GM08714 (cell line): ENCODE results near the gene GANAB.
"Not testable (repeated sequence)": the region's sequence is repeated elsewhere in the genome, so short reads cannot be mapped to it uniquely, and the experiment has no call there.

Source experiments
- H3K4me3 ChIP-seq: fragments of 200-500 bp; sonication (Bioruptor generic); 2 replicates; pipeline ENCODE4 v1.5.1; 2014; ENCODE audit warnings: mild to moderate bottlenecking, low read length, inconsistent platforms
- ZNF274 ChIP-seq: IDR thresholded peaks from 2 replicates; pipeline ENCODE4 v1.6.1; 2012; ENCODE audit warnings: mild to moderate bottlenecking, low read depth, low read length

GANAB gene

GRCh38 chr11:62676698-62677097 is 30.3 kb upstream of the GANAB start:
- H3K4me3 ChIP-seq, result no peak overlapping the region
- TF ChIP-seq ZNF274, result no peak

DNA sequence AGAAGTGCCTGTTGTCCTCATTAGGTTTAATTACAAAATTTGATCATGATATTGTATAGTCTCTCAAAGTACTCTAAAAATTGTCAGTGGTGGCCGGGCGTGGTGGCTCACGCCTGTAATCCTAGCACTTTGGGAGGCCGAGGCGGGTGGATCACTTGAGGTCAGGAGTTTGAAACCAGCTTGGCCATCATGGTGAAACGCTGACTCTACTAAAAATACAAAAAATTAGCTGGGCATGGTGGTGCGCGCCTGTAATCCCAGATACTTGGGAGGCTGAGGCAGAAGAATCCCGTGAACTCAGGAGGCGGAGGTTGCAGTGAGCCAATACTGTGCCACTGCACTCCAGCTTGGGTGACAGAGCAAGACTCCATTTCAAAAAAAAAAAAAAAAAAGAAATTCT is 29.0 kb upstream of the GANAB start:
- not testable (repeated sequence) for H3K4me3 ChIP-seq

DNA sequence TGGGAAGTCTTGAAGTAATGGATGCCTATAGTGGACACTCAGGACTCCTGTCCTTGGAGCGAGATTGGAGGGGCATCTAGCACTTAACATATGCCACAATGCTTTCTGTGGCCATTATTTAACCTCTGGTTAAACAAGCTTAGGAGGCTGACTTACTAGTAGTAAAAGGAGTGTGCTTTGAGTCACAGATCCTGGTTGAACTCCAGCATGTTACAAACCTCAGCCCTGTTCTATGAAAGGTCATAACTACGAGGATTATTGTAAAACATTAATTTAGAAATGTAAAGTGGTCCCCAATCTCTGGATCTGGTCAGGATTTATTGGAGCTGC is 26.7 kb upstream of the GANAB start:
- TF ChIP-seq ZNF274, result no peak
- no peak overlapping the region; the same call in 1 of the 2 replicates for H3K4me3 ChIP-seq

GRCh38 chr11:62671608-62672389 is 25.4 kb upstream of the GANAB start, which contains the start of the genes LBHD1 and UQCC3:
Gene LBHD1 (minus strand): TSS chr11:62672267. CDS start chr11:62670031, 2,236 bp downstream.
Gene UQCC3 (plus strand): TSS chr11:62671673. CDS start chr11:62671746, 73 bp downstream.
- peak within 1 kb of the TSS; percentile 80 for H3K4me3 ChIP-seq
- TF ChIP-seq ZNF274, result no peak

DNA sequence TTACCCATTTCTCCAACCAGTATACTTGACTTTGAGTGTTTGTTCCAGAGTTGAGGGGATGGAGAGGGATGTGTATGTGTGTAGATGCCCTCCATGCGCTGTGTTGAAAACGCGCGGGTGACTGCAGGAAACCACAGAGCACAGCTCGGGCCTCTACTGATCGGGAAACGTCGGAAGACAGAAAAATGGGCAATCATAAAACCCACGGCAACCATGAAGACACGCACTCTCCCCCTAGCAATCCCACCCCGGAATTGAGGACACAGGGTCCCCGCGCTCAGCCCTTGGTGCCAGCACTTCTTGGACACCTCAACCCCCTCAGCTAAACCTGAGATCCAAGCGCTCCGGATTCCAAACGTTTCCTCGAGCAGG is 24.8 kb upstream of the GANAB start:
- peak overlapping the region; percentile 80 for H3K4me3 ChIP-seq
- TF ChIP-seq ZNF274, result no peak

GRCh38 chr11:62669420-62670161 is 23.2 kb upstream of the GANAB start:
- no peak for TF ChIP-seq ZNF274
- H3K4me3 ChIP-seq, result no peak overlapping the region

DNA sequence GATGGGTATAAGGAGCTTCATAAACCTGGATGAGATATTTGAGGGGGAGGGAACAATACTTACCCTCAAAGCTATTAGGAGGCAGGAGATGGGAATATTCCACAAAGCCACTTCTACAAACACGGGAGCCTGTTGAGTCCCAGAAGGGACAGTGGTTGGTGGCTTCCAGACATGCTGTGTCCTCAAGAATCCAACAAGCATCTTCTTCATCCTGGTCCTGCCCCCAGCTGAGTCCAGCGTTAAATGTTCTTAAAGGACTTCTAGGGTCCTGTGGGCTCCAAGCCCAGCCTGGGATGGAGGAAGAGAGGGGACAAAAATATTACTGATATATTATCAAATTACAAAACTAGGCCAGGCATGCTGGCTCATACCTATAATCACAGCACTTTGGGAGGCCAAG is 21.0 kb upstream of the GANAB start:
- H3K4me3 ChIP-seq, result no peak overlapping the region
- TF ChIP-seq ZNF274, result no peak

GRCh38 chr11:62666259-62666926 is 20.0 kb upstream of the GANAB start:
- H3K4me3 ChIP-seq, result peak overlapping the region; percentile 83; the same call in 1 of the 2 replicates
- no peak for TF ChIP-seq ZNF274

GRCh38 chr11:62665599-62666258 is 19.3 kb upstream of the GANAB start:
- peak overlapping the region; percentile 83 for H3K4me3 ChIP-seq
- no peak for TF ChIP-seq ZNF274

GRCh38 chr11:62665075-62665598 is 18.7 kb upstream of the GANAB start, which contains the start of the genes C11orf98 and CSKMT:
Gene C11orf98 (minus strand): TSS chr11:62665210. CDS start chr11:62665169, 41 bp downstream.
Gene CSKMT (plus strand): TSS chr11:62665312. CDS start chr11:62665880, 568 bp downstream.
- H3K4me3 ChIP-seq, result peak within 1 kb of the TSS; percentile 83
- TF ChIP-seq ZNF274, result no peak

DNA sequence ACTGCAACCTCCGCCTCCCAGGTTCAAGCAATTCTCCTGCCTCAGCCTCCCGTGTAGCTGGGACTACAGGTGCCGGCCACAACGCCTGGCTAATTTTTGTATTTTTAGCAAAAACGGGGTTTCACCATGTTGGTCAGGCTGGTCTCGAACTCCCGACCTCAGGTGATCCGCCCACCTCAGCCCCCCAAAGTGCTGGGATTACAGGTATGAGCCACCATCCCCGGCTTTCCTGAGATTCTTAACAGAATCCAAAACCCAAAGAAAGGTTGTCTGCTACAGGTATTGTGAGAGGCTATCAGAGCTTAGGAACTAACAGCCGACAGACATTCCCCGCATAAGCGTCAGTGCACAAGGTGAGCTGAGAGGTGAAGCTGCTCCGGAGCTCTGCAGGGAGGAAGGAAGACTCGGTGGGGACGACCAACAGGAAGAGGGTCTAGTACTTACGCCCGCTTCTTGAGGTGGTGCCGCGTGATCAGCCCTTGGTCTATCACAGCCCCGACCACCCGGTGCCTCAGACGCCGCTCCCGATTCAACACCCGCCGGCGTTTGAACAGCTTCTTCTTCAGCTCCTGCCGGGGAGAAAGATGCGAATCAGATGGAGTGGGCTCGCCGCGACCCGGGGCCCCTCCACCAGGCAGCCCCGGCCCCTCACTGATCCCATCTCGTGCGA is 18.1 kb upstream of the GANAB start:
- no peak for TF ChIP-seq ZNF274
- peak overlapping the region; percentile 83 for H3K4me3 ChIP-seq

DNA sequence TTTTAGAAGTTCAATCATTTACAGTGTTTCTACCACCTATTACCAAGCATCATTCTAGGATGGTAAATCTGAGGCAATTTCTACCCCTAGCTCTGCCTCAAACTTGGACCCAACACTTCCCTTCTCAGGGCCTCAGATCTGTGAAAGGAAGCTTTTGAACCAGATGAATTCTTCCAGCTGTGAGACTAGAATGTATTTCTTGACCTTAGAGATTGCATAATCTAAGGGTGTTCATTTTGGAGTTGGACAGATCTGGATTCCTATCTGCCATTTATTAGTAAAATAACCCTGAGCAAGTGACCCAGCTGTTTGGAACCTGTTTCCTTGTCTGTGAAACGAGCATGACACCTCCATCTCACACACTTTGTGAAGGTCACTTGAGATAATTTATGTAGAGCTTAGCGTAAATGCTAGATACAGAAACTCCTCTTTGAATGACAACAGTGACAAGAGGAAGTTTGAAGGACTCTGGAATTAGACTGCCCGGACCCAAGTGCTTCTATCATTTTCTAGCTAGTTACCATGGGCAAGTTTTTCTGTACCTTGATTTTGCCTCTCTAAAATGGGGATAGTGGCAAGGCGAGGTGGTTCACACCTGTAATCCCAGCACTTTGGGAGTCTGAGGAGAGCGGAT is 10.5 kb upstream of the GANAB start:
- H3K4me3 ChIP-seq, result no peak overlapping the region
- TF ChIP-seq ZNF274, result no peak

DNA sequence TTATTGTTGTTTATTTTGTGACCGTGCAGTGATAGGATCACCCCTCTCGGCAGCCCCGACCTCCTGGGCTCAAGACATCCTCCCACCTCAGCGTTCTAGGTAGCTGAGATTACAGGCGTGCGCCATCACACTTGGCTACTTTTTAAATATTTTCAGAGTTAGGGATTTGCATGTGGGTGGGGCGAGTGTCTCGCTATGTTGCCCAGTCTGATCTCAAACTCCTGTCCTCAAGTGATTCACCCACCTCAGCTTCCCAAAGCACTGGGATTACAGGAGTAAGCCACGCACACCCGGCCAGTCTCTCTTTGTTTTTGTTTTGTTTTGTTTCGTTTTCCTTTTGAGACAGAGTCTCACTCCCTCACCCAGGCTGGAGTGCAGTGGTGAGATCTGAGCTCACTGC is 7.9 kb upstream of the GANAB start:
- no peak for TF ChIP-seq ZNF274
- H3K4me3 ChIP-seq, result no peak overlapping the region
